ENCODE results near the gene GTPBP2. TPM values are rescaled to one million over a fixed set of nuclear protein-coding genes. Genes with fewer than 3 reads are reported as not detected.

Gene GTPBP2
- total RNA-seq, 1 donor from 2014 or later = 45.7 TPM

DNA sequence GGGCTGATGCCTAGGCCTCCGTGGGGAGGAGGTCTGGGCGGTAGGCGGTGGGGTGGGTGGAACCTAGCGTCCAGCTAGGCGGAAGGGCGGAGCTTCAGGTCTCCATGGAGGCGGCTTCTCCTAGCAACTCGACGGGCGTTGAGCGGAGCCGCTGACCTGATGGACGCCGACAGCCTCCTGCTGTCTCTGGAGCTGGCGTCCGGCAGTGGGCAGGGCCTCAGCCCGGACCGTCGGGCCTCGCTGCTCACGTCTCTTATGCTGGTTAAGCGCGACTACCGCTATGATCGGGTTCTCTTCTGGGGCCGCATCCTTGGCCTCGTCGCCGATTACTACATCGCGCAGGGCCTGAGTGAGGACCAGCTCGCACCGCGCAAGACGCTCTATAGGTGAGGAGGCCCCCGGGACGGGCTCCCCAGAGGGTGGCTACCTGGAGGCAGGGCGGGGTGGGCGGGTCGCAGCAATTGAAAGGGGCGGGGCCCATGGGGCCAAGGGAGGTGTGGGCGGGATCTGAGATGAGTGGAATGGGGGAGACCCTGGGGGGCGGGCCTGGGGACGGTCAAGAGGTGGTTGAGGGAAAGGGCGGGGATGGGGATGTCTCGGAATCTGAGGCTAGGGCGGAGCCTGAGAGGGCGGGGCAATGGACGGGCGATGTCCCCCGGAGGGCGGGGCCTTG, 16.0 kb upstream of the GTPBP2 start, which contains the start of gene RSPH9:
Gene RSPH9, plus strand, starts transcription at position 97 of the 673 bp plus-strand sequence. Its CDS starts 63 bp downstream, at position 160.
- TF ChIP-seq CTCF (IDR thresholded peaks at IDR 0.05) = no peak
- peak in 1 of 2 donors; percentile 24 for TF ChIP-seq POLR2AphosphoS5 (IDR thresholded peaks at IDR 0.05; ENCODE audit: insufficient read depth in 1 of 2, low read depth in 1 of 2)
- Histone ChIP-seq H3K4me3 (peak within 1 kb of the TSS; percentile 54 to 57), H3K27me3 (no peaks in the 10 kb centered on the region), H3K4me1 (peaks cover 8% of the 10 kb centered on the region), H3K27ac (peak within 1 kb of the TSS; percentile 69), H3K36me3 (peaks cover 0 to 16% of the 10 kb centered on the region in 2 donors), H3K9me3 (no peaks in the 10 kb centered on the region)
- DNase-seq (ENCODE audit: extremely low spot score in 2 of 2) = no peak
- intact Hi-C loops (cut with DNase I) = no loop called here

- Histone ChIP-seq H3K4me3 (no peak overlapping the region), H3K9me3 (no peaks in the 10 kb centered on the region), H3K27me3 (no peaks in the 10 kb centered on the region), H3K27ac (no peak overlapping the region), H3K36me3 (peaks cover 0 to 38% of the 10 kb centered on the region in 2 donors), H3K4me1 (peaks cover 41% of the 10 kb centered on the region)
- no peak for TF ChIP-seq POLR2A (IDR thresholded peaks at IDR 0.05)
- no peak for TF ChIP-seq POLR2AphosphoS5 (IDR thresholded peaks at IDR 0.05; ENCODE audit: insufficient read depth in 1 of 2, low read depth in 1 of 2)
- no peak for TF ChIP-seq CTCF (IDR thresholded peaks at IDR 0.05)
- DNase-seq (ENCODE audit: extremely low spot score in 2 of 2) = no peak
- intact Hi-C loops (cut with DNase I) = no loop called here
Measured at GRCh38 chr6:43639984-43640800, 11.1 kb upstream of the GTPBP2 start.

DNA sequence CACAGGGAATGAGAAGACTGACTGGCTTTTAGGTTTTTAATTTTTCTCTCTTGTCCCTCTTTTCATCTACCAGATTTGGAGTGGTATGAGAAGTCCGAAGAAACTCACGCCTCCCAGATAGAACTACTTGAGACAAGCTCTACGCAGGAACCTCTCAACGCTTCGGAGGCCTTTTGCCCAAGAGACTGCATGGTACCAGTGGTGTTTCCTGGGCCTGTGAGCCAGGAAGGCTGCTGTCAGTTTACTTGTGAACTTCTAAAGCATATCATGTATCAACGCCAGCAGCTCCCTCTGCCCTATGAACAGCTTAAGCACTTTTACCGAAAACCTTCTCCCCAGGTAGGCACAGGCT, 7.2 kb upstream of the GTPBP2 start:
- no peaks in the 10 kb centered on the region for H3K9me3 ChIP-seq
- H3K27me3 ChIP-seq = no peaks in the 10 kb centered on the region
- DNase-seq (ENCODE audit: extremely low spot score in 2 of 2) = no peak
- H3K4me1 ChIP-seq = peaks cover 45% of the 10 kb centered on the region
- H3K27ac ChIP-seq = peak overlapping the region; percentile 74
- intact Hi-C loops (cut with DNase I) = no loop called here
- H3K4me3 ChIP-seq = peak overlapping the region; percentile 78 to 88
- peaks cover 0 to 34% of the 10 kb centered on the region in 2 donors for H3K36me3 ChIP-seq
- TF ChIP-seq CTCF (IDR thresholded peaks at IDR 0.05) (no peak), POLR2AphosphoS5 (IDR thresholded peaks at IDR 0.05; ENCODE audit: insufficient read depth in 1 of 2, low read depth in 1 of 2) (no peak), POLR2A (IDR thresholded peaks at IDR 0.05) (no peak)

- Histone ChIP-seq H3K9me3 (no peaks in the 10 kb centered on the region), H3K27me3 (no peaks in the 10 kb centered on the region), H3K4me3 (peak within 1 kb of the TSS; percentile 78 to 88), H3K36me3 (peaks cover 0 to 28% of the 10 kb centered on the region in 2 donors), H3K4me1 (peaks cover 45% of the 10 kb centered on the region), H3K27ac (peak within 1 kb of the TSS; percentile 74)
- no peak for DNase-seq (ENCODE audit: extremely low spot score in 2 of 2)
- TF ChIP-seq POLR2AphosphoS5 (IDR thresholded peaks at IDR 0.05; ENCODE audit: insufficient read depth in 1 of 2, low read depth in 1 of 2) (peak; percentile 86 to 92), CTCF (IDR thresholded peaks at IDR 0.05) (no peak), POLR2A (IDR thresholded peaks at IDR 0.05) (peak in 1 of 2 donors; percentile 42)
- intact Hi-C loops (cut with DNase I) = no loop called here
Measured at GRCh38 chr6:43635387-43636307, 6.6 kb upstream of the GTPBP2 start, which contains the start of gene MAD2L1BP. Gene MAD2L1BP (plus strand): TSS chr6:43635840. CDS start chr6:43635876, 36 bp downstream.
